ENCODE results near the gene RNF208. TPM values are rescaled to one million over a fixed set of nuclear protein-coding genes. Genes with fewer than 3 reads are reported as not detected.

RNF208 gene
- total RNA-seq, 1 donor from 2014 or later: 0.77 TPM

- Histone ChIP-seq H3F3A (ENCODE audit: low read depth) (peaks cover 10% of the 10 kb centered on the region), H3K27ac (no peak overlapping the region), H3K4me1 (no peaks in the 10 kb centered on the region), H4K20me1 (ENCODE audit: low read depth) (peaks cover 63% of the 10 kb centered on the region), H3K9me3 (ENCODE audit: low read depth) (no peaks in the 10 kb centered on the region), H3K4me3 (no peak overlapping the region), H3K27me3 (no peaks in the 10 kb centered on the region), H3K9ac (no peak overlapping the region), H3K36me3 (no peaks in the 10 kb centered on the region), H3K79me2 (ENCODE audit: low read depth) (peaks cover 9% of the 10 kb centered on the region), H2AFZ (replicated peaks) (no peak overlapping the region), H3K4me2 (no peak overlapping the region)
- Mint-ChIP-seq H3K36me3 (no peaks in the 10 kb centered on the region), H3K27me3 (ENCODE audit: insufficient read depth, low read depth) (peaks cover 6% of the 10 kb centered on the region), H3K9me3 (no peaks in the 10 kb centered on the region), H3K4me1 (peaks cover 22% of the 10 kb centered on the region), H3K27ac (no peak overlapping the region), H3K4me3 (no peak overlapping the region)
- no peak for DNase-seq (ENCODE audit: low spot score)
- no peak for TF ChIP-seq CTCF (IDR thresholded peaks at IDR 0.05)
- no peak for TF ChIP-seq EZH2 (IDR thresholded peaks at IDR 0.05)
- TF ChIP-seq EZH2phosphoT487 (IDR thresholded peaks at IDR 0.05): no peak
Measured at GRCh38 chr9:137192859-137193258, 29.2 kb downstream of the RNF208 start.

- H3F3A ChIP-seq (ENCODE audit: low read depth): peaks cover 10% of the 10 kb centered on the region
- peaks cover 9% of the 10 kb centered on the region for H3K79me2 ChIP-seq (ENCODE audit: low read depth)
- Mint-ChIP-seq H3K36me3 (no peaks in the 10 kb centered on the region), H3K27me3 (ENCODE audit: insufficient read depth, low read depth) (peaks cover 6% of the 10 kb centered on the region), H3K4me1 (peaks cover 26% of the 10 kb centered on the region), H3K4me3 (no peak overlapping the region), H3K27ac (no peak overlapping the region), H3K9me3 (no peaks in the 10 kb centered on the region)
- H3K9me3 ChIP-seq (ENCODE audit: low read depth): no peaks in the 10 kb centered on the region
- H4K20me1 ChIP-seq (ENCODE audit: low read depth): peaks cover 58% of the 10 kb centered on the region
- H3K4me2 ChIP-seq: no peak overlapping the region
- no peak overlapping the region for H2AFZ ChIP-seq (replicated peaks)
- H3K36me3 ChIP-seq: no peaks in the 10 kb centered on the region
- DNase-seq (ENCODE audit: low spot score): no peak
- H3K27me3 ChIP-seq: no peaks in the 10 kb centered on the region
- no peak overlapping the region for H3K9ac ChIP-seq
- H3K27ac ChIP-seq: no peak overlapping the region
- no peak overlapping the region for H3K4me3 ChIP-seq
- TF ChIP-seq CTCF (IDR thresholded peaks at IDR 0.05): no peak
- TF ChIP-seq EZH2 (IDR thresholded peaks at IDR 0.05): no peak
- no peak for TF ChIP-seq EZH2phosphoT487 (IDR thresholded peaks at IDR 0.05)
- H3K4me1 ChIP-seq: peaks cover 3% of the 10 kb centered on the region
Measured at GRCh38 chr9:137192448-137192780, 29.6 kb downstream of the RNF208 start.

GRCh38 chr9:137191691-137192447 is 30.2 kb downstream of the RNF208 start:
- Histone ChIP-seq H3K79me2 (ENCODE audit: low read depth) (peaks cover 14% of the 10 kb centered on the region), H3K36me3 (no peaks in the 10 kb centered on the region)

More at GRCh38 chr9:137191691-137192447, 30.2 kb downstream of the RNF208 start:
- no peaks in the 10 kb centered on the region for H3K9me3 Mint-ChIP-seq
- no peak overlapping the region for H2AFZ ChIP-seq (replicated peaks)
- H3F3A ChIP-seq (ENCODE audit: low read depth): peaks cover 10% of the 10 kb centered on the region
- H3K4me1 Mint-ChIP-seq: peaks cover 29% of the 10 kb centered on the region
- H4K20me1 ChIP-seq (ENCODE audit: low read depth): peaks cover 53% of the 10 kb centered on the region
- no peak overlapping the region for H3K9ac ChIP-seq
- TF ChIP-seq CTCF (IDR thresholded peaks at IDR 0.05) (no peak), EZH2 (IDR thresholded peaks at IDR 0.05) (no peak), EZH2phosphoT487 (IDR thresholded peaks at IDR 0.05) (no peak)
- H3K4me1 ChIP-seq: peaks cover 5% of the 10 kb centered on the region
- H3K27me3 Mint-ChIP-seq (ENCODE audit: insufficient read depth, low read depth): peaks cover 6% of the 10 kb centered on the region
- no peak overlapping the region for H3K27ac Mint-ChIP-seq
- H3K27ac ChIP-seq: no peak overlapping the region
- H3K27me3 ChIP-seq: no peaks in the 10 kb centered on the region
- no peak overlapping the region for H3K4me3 ChIP-seq
- no peaks in the 10 kb centered on the region for H3K36me3 Mint-ChIP-seq
- H3K9me3 ChIP-seq (ENCODE audit: low read depth): no peaks in the 10 kb centered on the region
- DNase-seq (ENCODE audit: low spot score): no peak
- no peak overlapping the region for H3K4me3 Mint-ChIP-seq
- no peak overlapping the region for H3K4me2 ChIP-seq
